Brain microvascular endothelial cell (primary cell): Measurements from ENCODE around the gene EFCAB14.

Experiments
- DNase-seq: peaks from one replicate; pipeline ENCODE4 v3.0.0-alpha.2; 2020
- H3K27ac ChIP-seq: fragments of 250-450 bp; sonication (Bioruptor Pico); 2 replicates; pipeline ENCODE4 v1.5.1; 2020; ENCODE audit warnings: mild to moderate bottlenecking, moderate library complexity
- H3K27me3 ChIP-seq: fragments of 250-450 bp; sonication (Bioruptor Pico); replicated peaks from 2 replicates; pipeline ENCODE4 v1.5.1; 2020; ENCODE audit warnings: mild to moderate bottlenecking
- H3K36me3 ChIP-seq: fragments of 250-450 bp; sonication (Bioruptor Pico); replicated peaks from 2 replicates; pipeline ENCODE4 v1.5.1; 2020; ENCODE audit warnings: mild to moderate bottlenecking
- H3K4me3 ChIP-seq: 2 replicates; pipeline ENCODE4 v1.5.1; 2011; ENCODE audit warnings: low read depth, mild to moderate bottlenecking, control low read depth, low read length, moderate library complexity
- in situ Hi-C: cut with HindIII; loops from 2 replicates; pipeline ENCODE4 v1.10.0; 2017; ENCODE audit warnings: low sequenced_read_pairs, low pct_ligation_motif_present
- TF ChIP-seq, protein P1 (sequence below): IDR thresholded peaks from 2 replicates; pipeline ENCODE4 v1.5.1; 2011; ENCODE audit warnings: low read depth, mild to moderate bottlenecking, moderate library complexity, low read length, control low read depth, inconsistent platforms; ENCODE audit errors: missing control alignments

Gene EFCAB14

DNA sequence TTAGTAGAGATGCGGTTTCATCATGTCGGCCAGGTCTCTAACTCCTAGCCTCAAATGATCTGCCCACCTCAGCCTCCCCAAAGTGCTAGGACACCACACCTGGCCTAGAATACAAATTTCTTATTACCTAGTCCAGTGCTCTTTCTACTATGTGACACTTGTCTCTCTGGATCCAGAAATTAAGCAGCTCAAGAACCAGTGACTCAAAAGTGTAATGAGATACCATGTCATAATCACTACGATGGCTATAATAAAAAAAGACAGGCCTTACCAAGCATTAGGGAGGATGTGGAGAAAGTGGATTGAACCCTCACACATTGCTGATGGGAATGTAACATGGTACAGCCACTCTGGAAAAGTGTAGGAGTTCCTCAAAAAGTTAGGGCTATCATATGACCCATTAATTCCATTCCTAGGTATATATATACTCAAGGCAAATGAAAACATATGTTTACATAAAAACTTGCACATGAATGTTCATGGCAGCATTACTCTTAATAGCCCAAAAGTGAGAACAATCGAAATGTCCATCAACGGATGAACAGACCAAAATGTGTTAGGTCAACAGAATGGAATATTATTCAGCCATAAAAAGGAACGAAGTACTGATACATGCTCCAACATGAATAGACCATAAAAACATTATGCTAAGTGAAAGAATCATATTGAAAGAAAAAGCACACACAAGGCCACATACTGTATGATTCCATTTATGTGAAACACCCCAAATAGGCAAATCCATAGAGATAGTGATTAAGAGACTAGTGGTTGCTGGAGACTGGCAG is 38.9 kb downstream of the EFCAB14 start:
- in situ Hi-C loops = no loop called here
- peaks cover 49% of the 10 kb centered on the region for H3K36me3 ChIP-seq

DNA sequence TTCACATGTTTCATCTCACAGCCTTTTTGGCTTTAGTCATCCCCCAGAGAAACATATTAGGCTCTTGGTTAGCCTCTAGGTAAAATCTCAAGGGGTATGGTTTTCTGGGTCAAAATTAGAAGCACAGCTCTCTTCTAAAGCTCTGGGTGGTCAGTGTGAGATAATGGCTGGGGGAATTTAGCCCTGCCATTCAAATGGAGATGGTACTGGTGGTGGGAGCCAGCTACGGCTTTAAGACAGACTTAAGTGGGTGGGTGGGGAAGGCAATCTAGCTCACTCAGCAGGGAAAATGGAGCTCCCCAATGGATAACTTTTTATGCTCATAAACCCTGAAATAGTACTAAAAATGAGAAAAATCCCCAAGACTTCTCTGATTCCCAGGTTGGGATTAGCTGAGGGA is 41.6 kb downstream of the EFCAB14 start:
- Histone ChIP-seq H3K27ac (no peak overlapping the region), H3K4me3 (no peak overlapping the region), H3K36me3 (peaks cover 34% of the 10 kb centered on the region), H3K27me3 (no peaks in the 10 kb centered on the region)
- in situ Hi-C loops = no loop called here
- TF ChIP-seq, protein P1, sequence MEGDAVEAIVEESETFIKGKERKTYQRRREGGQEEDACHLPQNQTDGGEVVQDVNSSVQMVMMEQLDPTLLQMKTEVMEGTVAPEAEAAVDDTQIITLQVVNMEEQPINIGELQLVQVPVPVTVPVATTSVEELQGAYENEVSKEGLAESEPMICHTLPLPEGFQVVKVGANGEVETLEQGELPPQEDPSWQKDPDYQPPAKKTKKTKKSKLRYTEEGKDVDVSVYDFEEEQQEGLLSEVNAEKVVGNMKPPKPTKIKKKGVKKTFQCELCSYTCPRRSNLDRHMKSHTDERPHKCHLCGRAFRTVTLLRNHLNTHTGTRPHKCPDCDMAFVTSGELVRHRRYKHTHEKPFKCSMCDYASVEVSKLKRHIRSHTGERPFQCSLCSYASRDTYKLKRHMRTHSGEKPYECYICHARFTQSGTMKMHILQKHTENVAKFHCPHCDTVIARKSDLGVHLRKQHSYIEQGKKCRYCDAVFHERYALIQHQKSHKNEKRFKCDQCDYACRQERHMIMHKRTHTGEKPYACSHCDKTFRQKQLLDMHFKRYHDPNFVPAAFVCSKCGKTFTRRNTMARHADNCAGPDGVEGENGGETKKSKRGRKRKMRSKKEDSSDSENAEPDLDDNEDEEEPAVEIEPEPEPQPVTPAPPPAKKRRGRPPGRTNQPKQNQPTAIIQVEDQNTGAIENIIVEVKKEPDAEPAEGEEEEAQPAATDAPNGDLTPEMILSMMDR = no peak
- DNase-seq = no peak

More for the DNA sequence above, 38.9 kb downstream of the EFCAB14 start:
- H3K27ac ChIP-seq = no peak overlapping the region
- no peaks in the 10 kb centered on the region for H3K27me3 ChIP-seq
- TF ChIP-seq, protein P1 = no peak
- no peak overlapping the region for H3K4me3 ChIP-seq
- no peak for DNase-seq

DNA sequence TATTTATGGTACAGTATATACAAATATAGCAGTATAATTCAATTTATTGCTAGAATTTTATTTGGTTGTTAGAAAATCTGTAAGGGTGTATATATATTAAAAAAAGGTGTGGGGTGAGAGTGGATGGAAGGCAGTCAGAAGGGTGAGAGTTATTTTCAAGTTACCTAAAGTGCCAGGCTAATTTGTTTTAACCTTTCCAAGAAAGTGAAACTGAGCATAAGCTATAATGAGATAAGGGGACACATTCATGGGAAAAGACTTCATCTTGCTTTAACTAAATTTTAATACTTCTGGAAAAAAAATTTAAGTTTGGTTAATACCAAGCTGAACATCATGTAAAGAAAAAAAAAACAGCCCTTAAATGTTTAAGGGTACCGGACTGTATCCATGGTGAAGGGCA is 42.4 kb downstream of the EFCAB14 start:
- TF ChIP-seq, protein P1 = no peak
- in situ Hi-C loops = no loop called here
- Histone ChIP-seq H3K36me3 (peaks cover 31% of the 10 kb centered on the region), H3K27ac (no peak overlapping the region), H3K27me3 (no peaks in the 10 kb centered on the region), H3K4me3 (no peak overlapping the region)
- DNase-seq = no peak

DNA sequence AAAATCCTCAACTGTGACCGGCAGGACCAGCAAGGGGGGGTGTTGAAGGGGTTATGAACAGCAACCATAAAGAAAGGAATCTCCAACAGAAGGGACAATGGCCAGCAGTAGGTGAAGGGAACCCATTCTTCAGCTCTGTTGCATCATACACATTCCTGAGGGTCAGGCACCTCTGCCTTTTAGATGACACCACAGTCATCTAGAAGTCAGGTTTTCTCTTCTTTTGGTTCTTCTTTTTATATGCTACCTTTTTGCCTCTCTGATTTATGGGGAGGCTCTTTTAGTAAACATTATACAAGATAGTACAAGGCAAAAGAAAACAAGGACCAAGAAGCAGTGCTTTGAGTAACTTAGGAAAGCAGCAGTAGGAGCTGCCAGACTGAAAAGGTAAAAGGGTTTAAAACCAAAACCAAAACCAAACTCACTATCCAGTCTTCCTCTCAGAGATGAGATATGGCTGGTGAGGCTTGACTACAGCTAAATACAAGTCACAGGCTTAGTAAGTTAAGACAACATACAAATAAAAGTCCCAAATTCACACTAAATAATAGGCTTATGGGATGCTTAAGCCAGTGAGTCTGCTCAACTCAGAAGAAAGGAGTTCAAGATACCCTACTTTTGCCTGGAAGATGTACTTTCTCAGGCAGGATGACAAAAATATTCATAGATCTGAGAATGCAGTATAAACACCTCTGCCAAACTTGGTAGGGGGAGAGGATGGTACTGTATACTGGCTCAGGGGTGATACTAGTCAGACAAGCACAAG is 43.2 kb downstream of the EFCAB14 start:
- TF ChIP-seq, protein P1 = no peak
- Histone ChIP-seq H3K4me3 (no peak overlapping the region), H3K27ac (no peak overlapping the region), H3K36me3 (peaks cover 31% of the 10 kb centered on the region), H3K27me3 (no peaks in the 10 kb centered on the region)
- no peak for DNase-seq
- in situ Hi-C loops = no loop called here

DNA sequence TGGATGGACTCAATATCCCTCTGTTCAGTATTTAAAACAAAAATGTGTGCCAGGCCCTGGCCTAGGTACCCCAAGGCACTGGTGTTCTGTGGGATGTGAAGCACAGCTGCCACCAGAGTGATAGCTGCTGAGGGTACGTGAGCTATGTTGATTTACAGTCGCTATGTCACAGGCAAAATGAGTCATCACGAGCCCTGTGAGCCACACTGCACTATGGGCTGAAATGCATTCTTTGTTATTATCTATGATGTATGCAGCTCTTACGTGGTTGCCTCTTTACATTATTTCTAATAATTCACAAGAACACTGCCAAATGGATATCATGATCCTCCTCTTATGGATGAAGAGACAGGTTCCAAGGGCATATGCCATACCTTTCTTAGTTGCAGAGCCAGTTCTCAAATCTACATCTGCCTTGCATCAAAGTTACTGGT is 45.1 kb downstream of the EFCAB14 start:
- H3K4me3 ChIP-seq = no peak overlapping the region
- H3K36me3 ChIP-seq = peaks cover 22% of the 10 kb centered on the region
- in situ Hi-C loops = no loop called here
- DNase-seq = peak; percentile 79
- TF ChIP-seq, protein P1 = no peak
- no peaks in the 10 kb centered on the region for H3K27me3 ChIP-seq
- no peak overlapping the region for H3K27ac ChIP-seq
